Gastrocnemius medialis (tissue), 4 donors: ENCODE results near the gene VSTM1. TPM values are rescaled to one million over a fixed set of nuclear protein-coding genes. Genes with fewer than 3 reads are reported as not detected.

Experiments used
- ATAC-seq, 2 donors: fragments of 150-250 bp; one replicate each; pipeline ENCODE4 v1.9.1; 2016
- DNase-seq, 2 donors: peaks; one replicate each; pipeline ENCODE4 v3.0.0-alpha.2; 2019
- H3K27ac ChIP-seq, 4 donors: fragments of 200-600 bp; sonication (generic); 1 replicate in 1 of 4; 2 replicates in 3 of 4; pipeline ENCODE4 v1.5.1; 2016 to 2018; ENCODE audit warnings: mild to moderate bottlenecking in 2 of 4, moderate library complexity in 1 of 4
- H3K27me3 ChIP-seq, 3 donors: fragments of 200-600 bp; sonication (generic) in 2 of 3; 1 replicate in 1 of 3; 2 replicates in 2 of 3; pipeline versions ENCODE4 v1.5.1 to v1.6.0; 2016 to 2019; ENCODE audit warnings: mild to moderate bottlenecking in 1 of 3, moderate library complexity in 1 of 3
- H3K36me3 ChIP-seq, 2 donors: fragments of 200-600 bp; sonication (generic) in 1 of 2; one replicate each; pipeline ENCODE4 v1.5.1; 2017 to 2018
- H3K4me1 ChIP-seq, 2 donors: fragments of 200-600 bp; sonication (generic) in 1 of 2; one replicate each; pipeline ENCODE4 v1.5.1; 2016 to 2017; ENCODE audit warnings: mild to moderate bottlenecking in 2 of 2
- H3K4me3 ChIP-seq, 4 donors: fragments of 200-600 bp; sonication (generic) in 3 of 4; 1 replicate in 1 of 4; 2 replicates in 3 of 4; pipeline ENCODE4 v1.5.1; 2016 to 2019; ENCODE audit warnings: mild to moderate bottlenecking in 2 of 4
- H3K9me3 ChIP-seq, 3 donors: fragments of 200-600 bp; sonication (generic) in 2 of 3; 1 replicate in 1 of 3; 2 replicates in 2 of 3; pipeline ENCODE4 v1.5.1; 2016 to 2019
- POLR2A ChIP-seq, 2 donors: fragments of 450-650 bp; IDR thresholded peaks; one replicate each; pipeline ENCODE4 v1.6.1; 2017; ENCODE audit warnings: antibody characterized with exemption in 2 of 2, mild to moderate bottlenecking in 2 of 2, moderate library complexity in 2 of 2
- in situ Hi-C, 4 donors: fragments of 200-750 bp; cut with MboI; loops; one replicate each; pipeline versions ENCODE4 v1.15.0 to v1.8.0; 2017; ENCODE audit warnings: low sequenced_read_pairs in 4 of 4
- intact Hi-C: fragments of 100-400 bp; cut with DNase I; formaldehyde crosslinking; loops from one replicate; pipeline ENCODE4 v1.15.1; 2023; ENCODE audit warnings: low total_unique reads
- total RNA-seq, 4 donors: library from RNA; depleted of rRNA; stranded (reverse); fragments of >200 nt; gene quantifications; one replicate each; pipeline versions ENCODE4 v1.1.0 to v1.2.3, GENCODE V29; 2016
- TF ChIP-seq, protein P1 (sequence below), 5 experiments: fragments of 450-650 bp in 3 of 5; fragments of 200-600 bp in 2 of 5; sonication (generic) in 2 of 5; IDR thresholded peaks in 4 of 5; conservative IDR thresholded peaks in 1 of 5; 1 replicate in 4 of 5; 2 replicates in 1 of 5; pipeline ENCODE4 v1.5.1; 2016 to 2019; ENCODE audit warnings: antibody characterized with exemption in 5 of 5, mild to moderate bottlenecking in 3 of 5, moderate library complexity in 3 of 5

The VSTM1 gene
- total RNA-seq, 4 donors from 2014 or later = not detected

- intact Hi-C loops = no loop called here
- TF ChIP-seq, protein P1, sequence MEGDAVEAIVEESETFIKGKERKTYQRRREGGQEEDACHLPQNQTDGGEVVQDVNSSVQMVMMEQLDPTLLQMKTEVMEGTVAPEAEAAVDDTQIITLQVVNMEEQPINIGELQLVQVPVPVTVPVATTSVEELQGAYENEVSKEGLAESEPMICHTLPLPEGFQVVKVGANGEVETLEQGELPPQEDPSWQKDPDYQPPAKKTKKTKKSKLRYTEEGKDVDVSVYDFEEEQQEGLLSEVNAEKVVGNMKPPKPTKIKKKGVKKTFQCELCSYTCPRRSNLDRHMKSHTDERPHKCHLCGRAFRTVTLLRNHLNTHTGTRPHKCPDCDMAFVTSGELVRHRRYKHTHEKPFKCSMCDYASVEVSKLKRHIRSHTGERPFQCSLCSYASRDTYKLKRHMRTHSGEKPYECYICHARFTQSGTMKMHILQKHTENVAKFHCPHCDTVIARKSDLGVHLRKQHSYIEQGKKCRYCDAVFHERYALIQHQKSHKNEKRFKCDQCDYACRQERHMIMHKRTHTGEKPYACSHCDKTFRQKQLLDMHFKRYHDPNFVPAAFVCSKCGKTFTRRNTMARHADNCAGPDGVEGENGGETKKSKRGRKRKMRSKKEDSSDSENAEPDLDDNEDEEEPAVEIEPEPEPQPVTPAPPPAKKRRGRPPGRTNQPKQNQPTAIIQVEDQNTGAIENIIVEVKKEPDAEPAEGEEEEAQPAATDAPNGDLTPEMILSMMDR (IDR thresholded peaks at IDR 0.05 in 4 of 5, conservative IDR thresholded peaks at IDR 0.05 in 1 of 5) = no peak
- no peak for TF ChIP-seq POLR2A (IDR thresholded peaks at IDR 0.05)
- no peaks in the 10 kb centered on the region for H3K9me3 ChIP-seq
- H3K27me3 ChIP-seq = peaks cover 0 to 4% (median 0%) of the 10 kb centered on the region in 3 donors
- no peak overlapping the region for H3K4me3 ChIP-seq
- no peaks in the 10 kb centered on the region for H3K36me3 ChIP-seq
- no peaks in the 10 kb centered on the region for H3K4me1 ChIP-seq
- no peak overlapping the region for H3K27ac ChIP-seq
- in situ Hi-C loops = no loop called here
- DNase-seq = no peak
- ATAC-seq = no peak
These were observed 28.2 kb downstream of the VSTM1 start for GRCh38 chr19:54035215-54036178.

DNA sequence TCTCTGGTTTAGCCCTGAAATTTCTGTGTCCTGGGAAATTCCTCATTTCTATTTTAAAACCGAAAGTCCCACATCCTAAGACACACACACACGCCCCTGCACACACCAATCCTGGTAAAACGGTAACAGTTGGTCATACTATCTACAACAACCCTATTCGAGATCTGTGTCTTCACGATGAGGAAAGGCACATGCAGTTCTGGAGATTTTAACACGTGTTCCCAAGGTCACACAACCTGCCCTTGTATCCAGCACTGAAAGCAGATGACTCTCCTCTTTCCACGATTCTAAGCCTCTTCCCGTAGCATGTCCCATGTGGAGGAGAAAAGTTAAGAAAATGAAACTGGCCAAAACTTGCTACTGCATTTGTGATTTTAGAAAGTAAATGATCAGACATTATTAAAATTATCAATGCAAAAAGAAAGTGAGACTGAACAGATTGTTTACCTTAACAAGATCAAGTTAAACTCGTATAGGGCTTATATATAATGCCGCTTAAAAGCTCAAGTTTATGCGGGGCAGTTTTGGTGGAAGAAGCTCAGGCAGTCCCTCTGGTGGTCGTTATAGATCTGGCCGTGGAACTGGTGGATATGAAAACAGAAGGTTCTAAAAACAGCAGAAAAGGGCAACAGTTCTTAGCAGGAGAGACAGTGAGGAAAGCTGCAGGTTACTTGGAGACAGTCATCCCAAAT is 32.7 kb downstream of the VSTM1 start:
- in situ Hi-C loops = loop anchor here in 2 of 4 donors (5.0 kb wide), 2 partner anchors 119 to 189 kb away; no protein-coding TSS in a partner anchor
- DNase-seq (no peak), ATAC-seq (no peak)
- Histone ChIP-seq H3K36me3 (no peaks in the 10 kb centered on the region), H3K9me3 (no peaks in the 10 kb centered on the region), H3K4me3 (no peak overlapping the region), H3K27ac (no peak overlapping the region), H3K4me1 (no peaks in the 10 kb centered on the region), H3K27me3 (peaks cover 0 to 6% (median 4%) of the 10 kb centered on the region in 3 donors)
- TF ChIP-seq POLR2A (IDR thresholded peaks at IDR 0.05) = no peak
- TF ChIP-seq, protein P1 (IDR thresholded peaks at IDR 0.05 in 4 of 5, conservative IDR thresholded peaks at IDR 0.05 in 1 of 5) = no peak
- intact Hi-C loops = no loop called here

DNA sequence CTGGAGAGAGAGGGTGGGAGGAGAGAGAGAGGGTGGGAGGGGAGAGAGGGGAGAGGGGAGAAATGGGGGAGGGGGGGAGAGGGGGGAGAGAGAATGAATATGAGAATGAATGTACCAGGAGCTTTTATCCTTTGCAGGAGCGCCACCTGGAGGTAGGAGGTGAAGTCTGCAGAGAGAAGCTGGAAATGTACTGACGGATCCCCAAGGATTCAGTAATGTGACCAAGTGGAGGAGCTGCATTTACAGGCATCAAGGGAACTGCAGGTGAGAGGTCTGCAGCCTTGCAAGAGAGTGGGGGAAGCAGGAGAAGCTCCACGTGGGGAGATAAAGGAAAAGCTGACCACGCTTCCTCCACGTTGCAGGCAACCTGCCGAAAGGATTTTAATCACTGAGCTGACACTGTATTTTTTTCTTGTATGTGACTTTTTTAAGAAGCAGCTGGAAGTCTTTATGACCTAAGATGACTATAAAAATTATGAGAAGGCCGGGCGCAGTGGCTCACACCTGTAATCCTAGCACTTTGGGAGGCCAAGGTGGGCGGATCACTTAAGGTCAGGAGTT is 33.7 kb downstream of the VSTM1 start:
- no peak overlapping the region for H3K27ac ChIP-seq
- peak; percentile 8 to 23 for DNase-seq
- intact Hi-C loops = no loop called here

DNA sequence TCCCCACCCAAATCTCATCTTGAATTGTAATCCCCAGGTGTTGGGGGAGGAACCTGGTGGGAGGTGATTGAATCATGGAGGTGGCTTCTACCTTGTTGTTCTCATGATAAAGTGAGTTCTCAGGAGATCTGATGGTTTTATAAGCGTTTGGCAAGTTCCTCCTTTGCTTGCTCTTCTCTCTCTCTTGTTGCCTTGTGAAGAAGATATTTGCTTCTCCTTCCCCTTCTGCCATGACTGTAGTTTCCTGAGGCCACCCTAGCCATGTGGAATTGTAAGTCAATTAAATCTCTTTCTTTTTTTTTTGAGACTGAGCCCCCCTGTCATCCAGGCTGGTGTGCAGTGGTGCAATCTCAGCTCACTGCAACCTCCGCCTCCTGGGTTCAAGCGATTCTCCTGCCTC is 34.4 kb downstream of the VSTM1 start:
- in situ Hi-C loops = loop anchor here in 2 of 4 donors (10.0 kb wide), 2 partner anchors 124 to 234 kb away; partner anchors contain the start of gene CACNG7 (in 1 of the 2)
- peaks cover 0 to 6% (median 4%) of the 10 kb centered on the region in 3 donors for H3K27me3 ChIP-seq
- intact Hi-C loops = no loop called here

More for the DNA sequence above, 33.7 kb downstream of the VSTM1 start:
- ATAC-seq = no peak
- Histone ChIP-seq H3K36me3 (no peaks in the 10 kb centered on the region), H3K9me3 (no peaks in the 10 kb centered on the region), H3K4me3 (no peak overlapping the region), H3K4me1 (no peaks in the 10 kb centered on the region), H3K27me3 (peaks cover 0 to 6% (median 4%) of the 10 kb centered on the region in 3 donors)
- TF ChIP-seq, protein P1 (IDR thresholded peaks at IDR 0.05 in 4 of 5, conservative IDR thresholded peaks at IDR 0.05 in 1 of 5) = peak; percentile 6 to 54 (median 23)
- no peak for TF ChIP-seq POLR2A (IDR thresholded peaks at IDR 0.05)
- in situ Hi-C loops = loop anchor here in 3 of 4 donors (5.0 to 10.0 kb wide), 4 partner anchors 118 to 235 kb away; partner anchors contain the start of gene CACNG7 (in 1 of the 3)

More for the DNA sequence above, 34.4 kb downstream of the VSTM1 start:
- no peaks in the 10 kb centered on the region for H3K36me3 ChIP-seq
- H3K4me3 ChIP-seq = no peak overlapping the region
- H3K9me3 ChIP-seq = no peaks in the 10 kb centered on the region
- H3K27ac ChIP-seq = no peak overlapping the region
- H3K4me1 ChIP-seq = no peaks in the 10 kb centered on the region
- no peak for DNase-seq
- TF ChIP-seq POLR2A (IDR thresholded peaks at IDR 0.05) = no peak
- TF ChIP-seq, protein P1 (IDR thresholded peaks at IDR 0.05 in 4 of 5, conservative IDR thresholded peaks at IDR 0.05 in 1 of 5) = no peak
- ATAC-seq = no peak
